Muscle layer of duodenum (tissue), 2 donors: Measurements from ENCODE around the gene CACNA1B.

ENCODE experiments used
- H3K27ac ChIP-seq: one replicate; pipeline ENCODE4 v1.7.0; 2013; ENCODE audit warnings: mild to moderate bottlenecking, low read length
- H3K27me3 ChIP-seq: one replicate; pipeline ENCODE4 v1.7.0; 2013; ENCODE audit warnings: low read depth, mild to moderate bottlenecking, control low read depth, low read length
- H3K36me3 ChIP-seq, 2 donors: one replicate each; pipeline ENCODE4 v1.7.0; 2013; ENCODE audit warnings: low read length in 2 of 2, control low read depth in 1 of 2, mild to moderate bottlenecking in 1 of 2; ENCODE audit not compliant: insufficient read depth in 2 of 2, control insufficient read depth in 1 of 2
- H3K4me1 ChIP-seq, 2 donors: one replicate each; pipeline ENCODE4 v1.7.0; 2013; ENCODE audit warnings: low read length in 2 of 2, mild to moderate bottlenecking in 2 of 2, control low read depth in 1 of 2, moderate library complexity in 1 of 2; ENCODE audit not compliant: insufficient read depth in 2 of 2, control insufficient read depth in 1 of 2
- H3K4me3 ChIP-seq, 2 donors: one replicate each; pipeline ENCODE4 v1.7.0; 2013; ENCODE audit warnings: low read length in 2 of 2, low read depth in 1 of 2, mild to moderate bottlenecking in 1 of 2
- H3K9me3 ChIP-seq, 2 donors: one replicate each; pipeline ENCODE4 v1.7.0; 2013; ENCODE audit warnings: low read length in 2 of 2, control low read depth in 1 of 2, mild to moderate bottlenecking in 1 of 2; ENCODE audit not compliant: control insufficient read depth in 1 of 2
- donor health status: healthy.

The CACNA1B gene

GRCh38 chr9:138060365-138060764 lies 182.8 kb downstream of the CACNA1B start:
- H3K4me1 ChIP-seq, result no peaks in the 10 kb centered on the region
- no peaks in the 10 kb centered on the region for H3K9me3 ChIP-seq

GRCh38 chr9:138060881-138061280 lies 183.3 kb downstream of the CACNA1B start:
- Histone ChIP-seq H3K4me1 (no peaks in the 10 kb centered on the region), H3K36me3 (no peaks in the 10 kb centered on the region), H3K9me3 (no peaks in the 10 kb centered on the region), H3K27me3 (no peaks in the 10 kb centered on the region), H3K4me3 (no peak overlapping the region), H3K27ac (no peak overlapping the region)

More at GRCh38 chr9:138060365-138060764, 182.8 kb downstream of the CACNA1B start:
- H3K36me3 ChIP-seq, result no peaks in the 10 kb centered on the region
- no peak overlapping the region for H3K4me3 ChIP-seq
- H3K27me3 ChIP-seq, result no peaks in the 10 kb centered on the region
- no peak overlapping the region for H3K27ac ChIP-seq

- no peaks in the 10 kb centered on the region for H3K36me3 ChIP-seq
- no peak overlapping the region for H3K27ac ChIP-seq
- H3K4me1 ChIP-seq, result no peaks in the 10 kb centered on the region
- no peaks in the 10 kb centered on the region for H3K9me3 ChIP-seq
- H3K4me3 ChIP-seq, result no peak overlapping the region
- H3K27me3 ChIP-seq, result no peaks in the 10 kb centered on the region
Measured at GRCh38 chr9:138061631-138062030, 184.0 kb downstream of the CACNA1B start.

- H3K27ac ChIP-seq, result no peak overlapping the region
- H3K4me3 ChIP-seq, result no peak overlapping the region
- H3K36me3 ChIP-seq, result no peaks in the 10 kb centered on the region
- H3K27me3 ChIP-seq, result no peaks in the 10 kb centered on the region
- no peaks in the 10 kb centered on the region for H3K4me1 ChIP-seq
- H3K9me3 ChIP-seq, result no peaks in the 10 kb centered on the region
Measured at GRCh38 chr9:138062196-138062595, 184.6 kb downstream of the CACNA1B start.

GRCh38 chr9:138063033-138063432 lies 185.5 kb downstream of the CACNA1B start:
- H3K27me3 ChIP-seq, result no peaks in the 10 kb centered on the region
- no peaks in the 10 kb centered on the region for H3K4me1 ChIP-seq
- no peaks in the 10 kb centered on the region for H3K36me3 ChIP-seq
- H3K27ac ChIP-seq, result no peak overlapping the region
- H3K9me3 ChIP-seq, result no peaks in the 10 kb centered on the region
- no peak overlapping the region for H3K4me3 ChIP-seq

- Histone ChIP-seq H3K4me3 (no peak overlapping the region), H3K27me3 (no peaks in the 10 kb centered on the region), H3K9me3 (no peaks in the 10 kb centered on the region), H3K36me3 (no peaks in the 10 kb centered on the region), H3K4me1 (no peaks in the 10 kb centered on the region), H3K27ac (no peak overlapping the region)
Measured at GRCh38 chr9:138063785-138064184, 186.2 kb downstream of the CACNA1B start.

- H3K27ac ChIP-seq, result no peak overlapping the region
- H3K9me3 ChIP-seq, result no peaks in the 10 kb centered on the region
- no peaks in the 10 kb centered on the region for H3K4me1 ChIP-seq
- H3K27me3 ChIP-seq, result no peaks in the 10 kb centered on the region
- no peak overlapping the region for H3K4me3 ChIP-seq
- no peaks in the 10 kb centered on the region for H3K36me3 ChIP-seq
Measured at GRCh38 chr9:138064547-138064946, 187.0 kb downstream of the CACNA1B start.

- H3K36me3 ChIP-seq, result no peaks in the 10 kb centered on the region
- H3K27ac ChIP-seq, result no peak overlapping the region
- H3K4me1 ChIP-seq, result no peaks in the 10 kb centered on the region
- H3K9me3 ChIP-seq, result no peaks in the 10 kb centered on the region
- no peak overlapping the region for H3K4me3 ChIP-seq
- H3K27me3 ChIP-seq, result no peaks in the 10 kb centered on the region
Measured at GRCh38 chr9:138065287-138065686, 187.7 kb downstream of the CACNA1B start.

- Histone ChIP-seq H3K36me3 (no peaks in the 10 kb centered on the region), H3K27me3 (no peaks in the 10 kb centered on the region), H3K4me3 (no peak overlapping the region), H3K27ac (no peak overlapping the region), H3K9me3 (no peaks in the 10 kb centered on the region), H3K4me1 (no peaks in the 10 kb centered on the region)
Measured at GRCh38 chr9:138066049-138066448, 188.5 kb downstream of the CACNA1B start.

GRCh38 chr9:138067613-138068367 lies 190.2 kb downstream of the CACNA1B start:
- no peaks in the 10 kb centered on the region for H3K9me3 ChIP-seq
- H3K4me1 ChIP-seq, result no peaks in the 10 kb centered on the region
- H3K4me3 ChIP-seq, result no peak overlapping the region
- no peaks in the 10 kb centered on the region for H3K27me3 ChIP-seq
- H3K27ac ChIP-seq, result no peak overlapping the region
- H3K36me3 ChIP-seq, result no peaks in the 10 kb centered on the region

GRCh38 chr9:138068601-138069035 lies 191.0 kb downstream of the CACNA1B start:
- H3K9me3 ChIP-seq, result no peaks in the 10 kb centered on the region
- H3K27ac ChIP-seq, result no peak overlapping the region
- H3K4me1 ChIP-seq, result no peaks in the 10 kb centered on the region
- H3K36me3 ChIP-seq, result no peaks in the 10 kb centered on the region
- no peaks in the 10 kb centered on the region for H3K27me3 ChIP-seq
- no peak overlapping the region for H3K4me3 ChIP-seq
